Measurements from ENCODE around the gene ZNF616.

- no peak for TF ChIP-seq CTCF (conservative IDR thresholded peaks at IDR 0.05; ENCODE audit: low read depth in 2 of 2)
- no peak for TF ChIP-seq POLR2AphosphoS5 (IDR thresholded peaks at IDR 0.05; ENCODE audit: low read depth)
- TF ChIP-seq EZH2phosphoT487 (IDR thresholded peaks at IDR 0.05; ENCODE audit: unreplicated experiment) = no peak
- TF ChIP-seq REST (IDR thresholded peaks at IDR 0.05; ENCODE audit: unreplicated experiment) = no peak
- no peak for TF ChIP-seq ZNF114 (CRISPR knock-in tag; IDR thresholded peaks at IDR 0.05)
Measured at GRCh38 chr19:52155596-52156359, 16.0 kb upstream of the ZNF616 start.
